ENCODE results near the gene IRF1. TPM values are rescaled to one million over a fixed set of nuclear protein-coding genes. Genes with fewer than 3 reads are reported as not detected.

Gene IRF1
- total and polyA plus RNA-seq, 4 donors: 32.9 to 141 (median 68.5) TPM

- Histone ChIP-seq H3K36me3 (ENCODE audit: control insufficient read depth in 4 of 4, insufficient read depth in 4 of 4, low read length in 4 of 4) (peaks cover 9 to 32% (median 10%) of the 10 kb centered on the region in 4 donors), H3K9ac (ENCODE audit: insufficient read depth in 1 of 2, low read length in 2 of 2) (no peak overlapping the region), H3K27me3 (ENCODE audit: control insufficient read depth in 3 of 3, insufficient read depth in 3 of 3, low read length in 2 of 3) (no peaks in the 10 kb centered on the region), H3K9me3 (ENCODE audit: control insufficient read depth in 4 of 4, insufficient read depth in 3 of 4, low read length in 3 of 4) (no peaks in the 10 kb centered on the region), H3K4me1 (ENCODE audit: control insufficient read depth in 5 of 5, insufficient read depth in 5 of 5, low read length in 5 of 5) (peaks cover 0 to 11% (median 6%) of the 10 kb centered on the region in 5 donors), H3K4me3 (no peak overlapping the region), H3K27ac (ENCODE audit: low read depth in 1 of 2, low read length in 1 of 2) (no peak overlapping the region)
- TF ChIP-seq CTCF (IDR thresholded peaks at IDR 0.05; ENCODE audit: control extremely low read depth, extremely low read depth): no peak
- WGBS, 2 donors: 85 to 96% methylated on average over 1 of the region's 1 CpG
- DNase-seq (no peak), ATAC-seq (ENCODE audit: insufficient read depth, low FRiP score) (no peak)
Observed at GRCh38 chr5:132480042-132480441, 10.5 kb downstream of the IRF1 start.

- Histone ChIP-seq H3K4me3 (no peak overlapping the region), H3K9me3 (ENCODE audit: control insufficient read depth in 4 of 4, insufficient read depth in 3 of 4, low read length in 3 of 4) (no peaks in the 10 kb centered on the region), H3K27me3 (ENCODE audit: control insufficient read depth in 3 of 3, insufficient read depth in 3 of 3, low read length in 2 of 3) (no peaks in the 10 kb centered on the region), H3K4me1 (ENCODE audit: control insufficient read depth in 5 of 5, insufficient read depth in 5 of 5, low read length in 5 of 5) (peaks cover 0 to 14% (median 6%) of the 10 kb centered on the region in 5 donors), H3K36me3 (ENCODE audit: control insufficient read depth in 4 of 4, insufficient read depth in 4 of 4, low read length in 4 of 4) (peaks cover 5 to 30% (median 10%) of the 10 kb centered on the region in 4 donors), H3K27ac (ENCODE audit: low read depth in 1 of 2, low read length in 1 of 2) (peak overlapping the region in 1 of 2 donors; percentile 61), H3K9ac (ENCODE audit: insufficient read depth in 1 of 2, low read length in 2 of 2) (no peak overlapping the region)
- no peak for TF ChIP-seq CTCF (IDR thresholded peaks at IDR 0.05; ENCODE audit: control extremely low read depth, extremely low read depth)
- DNase-seq (no peak), ATAC-seq (ENCODE audit: insufficient read depth, low FRiP score) (no peak)
- 69 to 73% methylated on average over 3 of the region's 3 CpGs for WGBS, 2 donors
Observed at GRCh38 chr5:132479111-132479951, 11.2 kb downstream of the IRF1 start.

GRCh38 chr5:132478366-132478871, 12.2 kb downstream of the IRF1 start:
- no peak for DNase-seq
- Histone ChIP-seq H3K4me1 (ENCODE audit: control insufficient read depth in 5 of 5, insufficient read depth in 5 of 5, low read length in 5 of 5) (peaks cover 0 to 14% (median 6%) of the 10 kb centered on the region in 5 donors), H3K9ac (ENCODE audit: insufficient read depth in 1 of 2, low read length in 2 of 2) (no peak overlapping the region), H3K27me3 (ENCODE audit: control insufficient read depth in 3 of 3, insufficient read depth in 3 of 3, low read length in 2 of 3) (no peaks in the 10 kb centered on the region), H3K4me3 (no peak overlapping the region), H3K27ac (ENCODE audit: low read depth in 1 of 2, low read length in 1 of 2) (peak overlapping the region; percentile 52 to 61), H3K36me3 (ENCODE audit: control insufficient read depth in 4 of 4, insufficient read depth in 4 of 4, low read length in 4 of 4) (peaks cover 0 to 21% (median 3%) of the 10 kb centered on the region in 4 donors), H3K9me3 (ENCODE audit: control insufficient read depth in 4 of 4, insufficient read depth in 3 of 4, low read length in 3 of 4) (no peaks in the 10 kb centered on the region)
- TF ChIP-seq CTCF (IDR thresholded peaks at IDR 0.05; ENCODE audit: control extremely low read depth, extremely low read depth): no peak
- 59% methylated on average over 4 of the region's 4 CpGs for WGBS, 2 donors
- no peak for ATAC-seq (ENCODE audit: insufficient read depth, low FRiP score)

All from lung (tissue), 12 donors.